HG03025 (cell line): ENCODE measurements around the gene TUBGCP6.

Source experiments
- ATAC-seq: cut with Tn5 transposase; IDR thresholded peaks from one replicate; pipeline ENCODE4 v1.9.1; 2021; ENCODE audit warnings: mild to moderate bottlenecking, moderate library complexity; ENCODE audit not compliant: unreplicated experiment, low FRiP score

The TUBGCP6 gene

DNA sequence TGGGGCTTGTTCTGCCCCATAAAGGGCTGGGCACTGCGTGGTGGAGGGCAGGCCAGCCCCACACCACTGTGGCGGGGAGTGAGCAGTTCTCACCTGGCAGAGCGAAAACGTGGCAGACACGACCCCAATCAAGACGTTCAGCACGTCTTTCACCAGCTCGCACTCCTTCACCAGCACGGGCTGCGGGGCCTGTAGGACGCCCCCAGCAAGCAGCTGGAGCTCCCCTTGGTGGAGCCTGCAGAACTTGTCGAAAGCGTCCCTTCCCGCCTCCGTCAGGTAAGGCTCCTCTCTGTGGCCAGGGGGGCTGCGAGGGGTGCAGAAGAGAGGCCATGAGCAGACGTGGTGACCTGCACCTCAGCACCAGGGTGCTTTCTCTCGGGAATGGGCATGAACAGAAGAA is 11.6 kb downstream of the TUBGCP6 start:
- ATAC-seq = no peak

DNA sequence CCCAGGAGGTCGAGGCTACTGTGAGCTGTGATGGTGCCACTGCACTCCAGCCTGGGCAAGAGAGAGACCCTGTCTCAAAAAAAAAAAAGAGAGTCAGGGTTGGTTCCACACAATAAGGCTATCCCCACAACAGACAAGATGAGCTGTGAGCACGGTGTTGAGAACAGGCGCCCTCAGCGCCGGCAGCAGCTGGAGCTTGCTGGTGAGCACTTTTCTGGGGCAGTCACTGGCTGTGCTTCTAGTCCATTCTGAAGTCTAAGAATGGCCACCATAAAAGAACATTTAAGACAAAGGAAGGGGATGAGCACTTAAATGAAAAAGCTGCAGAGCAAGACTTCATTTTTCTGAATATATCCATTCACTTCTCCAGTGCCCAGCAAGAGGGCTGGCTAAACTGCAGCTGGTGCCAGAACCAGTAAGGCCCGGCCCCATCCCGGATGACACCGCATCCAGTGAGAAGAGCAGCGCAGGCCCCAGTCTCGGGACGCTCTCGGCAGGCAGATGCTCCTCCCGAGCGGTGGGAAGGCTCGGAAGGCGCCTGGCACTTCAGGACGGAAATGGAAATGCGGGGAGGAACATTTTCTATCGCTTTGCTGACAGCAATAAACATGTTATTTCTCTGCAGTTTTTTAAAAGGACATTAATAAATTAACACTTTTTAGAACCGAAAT is 12.2 kb downstream of the TUBGCP6 start:
- no peak for ATAC-seq

DNA sequence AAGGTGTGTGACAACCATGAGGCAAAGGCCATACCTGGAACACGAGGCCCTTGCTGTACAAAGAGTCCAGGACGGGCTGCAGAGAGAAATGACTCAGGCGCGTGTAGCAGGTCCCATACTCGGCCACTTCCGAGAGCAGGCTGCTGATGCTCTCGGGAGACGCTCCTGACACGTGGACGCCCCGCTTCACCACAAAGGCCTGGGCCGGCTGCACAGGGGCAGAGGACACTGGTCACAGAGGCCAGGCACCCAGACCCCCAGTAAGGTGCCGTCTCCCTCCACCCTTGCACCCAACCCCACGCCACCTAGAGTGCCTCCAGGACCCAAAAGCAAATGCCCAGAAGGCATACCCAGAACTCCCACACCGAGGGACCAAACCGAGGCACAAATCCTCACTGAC is 15.5 kb downstream of the TUBGCP6 start:
- ATAC-seq = no peak

DNA sequence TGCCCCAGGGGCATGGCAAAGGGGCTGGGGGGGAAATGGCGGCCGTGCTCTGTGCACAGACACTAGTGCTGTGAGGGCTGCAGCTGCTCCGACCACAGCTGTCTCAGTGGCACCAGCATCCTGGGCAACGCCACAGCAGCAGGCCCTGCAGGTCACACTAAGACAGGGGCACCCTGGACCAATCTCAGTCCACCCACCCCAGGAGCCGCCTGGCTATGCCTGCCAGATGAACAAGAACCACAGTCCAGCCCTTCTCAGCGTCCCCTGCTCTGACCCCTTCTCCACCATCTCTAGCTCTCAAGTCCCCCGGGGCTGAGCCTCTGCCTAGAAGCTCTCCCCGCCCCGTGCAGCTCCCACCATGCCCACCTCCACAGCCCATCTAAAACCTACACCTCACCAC is 16.5 kb downstream of the TUBGCP6 start:
- ATAC-seq = no peak

DNA sequence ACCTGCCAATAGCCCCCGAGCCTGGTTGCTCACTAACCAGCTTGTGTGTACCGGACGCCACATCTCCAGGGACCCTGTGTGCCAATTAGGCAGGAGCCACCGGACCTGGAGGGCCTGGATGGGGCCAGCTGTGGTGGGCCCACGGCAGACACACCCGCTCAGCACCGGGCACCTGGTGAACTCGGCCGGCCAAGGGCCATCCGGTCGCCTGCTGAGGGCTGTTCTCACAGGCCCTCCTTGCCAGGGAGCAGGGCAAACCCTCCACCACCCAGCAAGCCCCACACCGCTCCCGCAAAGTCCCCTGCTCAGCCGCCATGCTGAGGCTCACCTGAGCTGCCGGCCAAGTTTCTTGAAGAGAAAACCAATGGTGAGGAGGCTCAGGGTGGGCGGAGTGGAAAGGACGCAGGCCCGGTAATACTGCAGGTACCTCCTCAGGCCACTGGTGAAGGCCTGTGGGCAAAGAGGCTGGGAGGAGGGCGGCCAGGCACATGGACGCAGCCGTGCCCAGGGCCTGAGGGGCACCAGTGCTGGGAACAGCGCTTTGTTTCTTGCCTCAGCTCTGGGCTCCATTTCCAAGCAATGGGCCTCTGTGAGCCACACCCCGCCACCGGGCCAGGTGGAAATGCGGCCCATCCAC is 17.1 kb downstream of the TUBGCP6 start:
- ATAC-seq = no peak

DNA sequence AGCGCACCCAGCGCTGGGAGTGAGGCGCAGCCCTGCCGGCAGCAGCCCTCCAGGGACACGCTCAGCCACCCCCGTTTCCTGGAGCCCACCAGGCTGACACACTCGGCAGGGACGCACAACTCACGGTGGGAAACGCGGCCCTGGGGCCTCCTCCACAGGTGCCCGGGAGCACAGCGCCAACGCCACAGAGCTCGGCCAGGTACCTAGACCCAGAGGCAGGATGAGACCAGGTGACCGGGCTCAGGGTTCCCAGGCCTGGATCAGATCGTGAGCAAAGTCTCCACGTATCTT is 18.0 kb downstream of the TUBGCP6 start:
- ATAC-seq = no peak

DNA sequence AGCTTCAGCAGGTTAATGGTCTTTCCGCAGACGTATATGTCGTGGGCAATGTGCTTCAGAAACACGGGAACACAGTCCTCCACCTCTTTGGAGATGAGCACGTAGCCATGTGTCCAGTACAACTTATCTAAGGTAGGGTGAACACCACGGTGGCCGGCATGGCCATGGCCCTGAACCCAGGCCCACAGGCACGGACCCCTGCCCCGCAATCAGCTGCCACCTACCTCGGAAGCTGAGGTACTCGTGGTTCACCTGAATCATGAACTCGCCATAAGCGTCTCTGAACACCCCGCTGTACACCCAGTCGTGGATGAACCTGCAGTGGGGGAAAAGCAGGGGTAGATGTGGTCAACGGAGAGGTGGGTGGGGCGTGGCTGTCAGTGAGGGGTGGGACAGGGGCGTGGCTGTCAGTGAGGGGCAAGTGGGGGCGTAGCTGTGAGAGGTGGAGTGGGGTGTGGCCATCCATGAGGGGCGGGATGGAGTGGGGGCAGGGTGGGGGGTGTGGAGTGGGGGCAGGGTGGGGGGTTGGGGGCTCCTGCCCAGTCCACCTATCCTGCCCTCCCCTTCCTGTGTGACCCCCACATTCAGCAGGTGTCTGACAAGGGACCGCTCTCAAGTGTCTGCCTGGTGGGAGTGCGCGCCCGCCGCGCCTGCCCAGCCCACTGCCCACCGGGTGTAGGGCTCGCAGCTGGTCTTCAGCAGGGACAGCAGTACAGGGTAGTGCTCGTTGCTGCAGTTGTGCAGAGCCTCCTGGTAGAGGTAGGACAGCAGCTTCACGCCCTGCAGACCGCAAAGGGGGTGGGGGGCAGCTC is 18.6 kb downstream of the TUBGCP6 start:
- ATAC-seq = no peak

DNA sequence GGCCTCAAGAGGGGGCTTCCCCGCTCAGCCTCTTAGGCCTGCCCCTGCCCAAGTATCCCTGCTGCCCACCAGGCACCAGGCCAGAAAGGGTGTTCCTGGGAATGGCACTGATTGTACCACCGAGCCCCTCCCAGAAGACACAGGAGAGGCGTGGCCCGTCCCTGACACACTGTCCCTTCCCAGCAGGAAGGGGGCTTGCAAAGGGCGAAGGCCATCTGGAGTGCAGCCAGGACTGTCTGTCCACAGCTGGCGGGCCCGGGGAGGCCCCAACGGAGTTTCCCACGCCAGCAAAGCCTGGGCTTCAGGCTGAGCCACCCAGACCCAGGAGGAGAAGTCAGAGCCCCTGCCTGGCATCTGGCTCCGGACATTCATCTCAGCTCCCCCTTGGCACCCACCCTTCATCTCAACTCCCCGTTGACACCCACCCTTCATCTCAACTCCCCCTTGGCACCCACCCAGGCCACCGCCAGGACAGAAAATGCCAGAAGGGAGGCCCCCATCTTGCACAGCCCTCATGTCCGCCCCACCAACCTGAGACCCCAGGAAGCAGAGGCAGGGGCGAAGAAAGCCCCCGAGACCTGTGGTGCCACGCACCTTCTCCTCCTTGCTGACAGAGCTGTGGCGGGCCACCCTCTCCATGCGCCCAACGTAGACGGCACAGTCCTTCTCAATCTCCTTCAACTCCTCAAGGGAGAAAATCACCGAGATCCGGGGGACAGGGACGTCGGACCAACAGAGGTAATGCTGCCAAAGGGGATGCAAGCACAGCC is 19.4 kb downstream of the TUBGCP6 start:
- no peak for ATAC-seq

DNA sequence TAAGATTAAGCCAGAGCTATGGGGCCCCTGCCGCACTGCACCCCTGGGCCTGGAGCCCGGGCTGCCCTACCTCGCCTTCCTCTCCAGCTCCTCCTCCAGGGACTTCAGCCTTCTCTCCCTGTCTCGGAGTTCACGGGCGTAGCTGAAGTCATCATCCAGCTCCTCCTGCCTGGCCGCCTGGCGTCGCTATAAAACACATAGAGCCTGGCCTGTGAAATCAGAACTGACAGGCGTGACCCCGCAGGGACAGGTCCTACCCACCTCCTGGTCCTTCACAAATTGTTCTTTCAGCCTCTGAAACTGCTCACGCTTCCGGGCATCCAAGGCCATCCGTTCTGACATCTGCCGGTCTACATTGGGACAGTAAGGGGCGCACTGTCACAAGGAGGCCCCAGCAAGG is 20.8 kb downstream of the TUBGCP6 start:
- no peak for ATAC-seq

DNA sequence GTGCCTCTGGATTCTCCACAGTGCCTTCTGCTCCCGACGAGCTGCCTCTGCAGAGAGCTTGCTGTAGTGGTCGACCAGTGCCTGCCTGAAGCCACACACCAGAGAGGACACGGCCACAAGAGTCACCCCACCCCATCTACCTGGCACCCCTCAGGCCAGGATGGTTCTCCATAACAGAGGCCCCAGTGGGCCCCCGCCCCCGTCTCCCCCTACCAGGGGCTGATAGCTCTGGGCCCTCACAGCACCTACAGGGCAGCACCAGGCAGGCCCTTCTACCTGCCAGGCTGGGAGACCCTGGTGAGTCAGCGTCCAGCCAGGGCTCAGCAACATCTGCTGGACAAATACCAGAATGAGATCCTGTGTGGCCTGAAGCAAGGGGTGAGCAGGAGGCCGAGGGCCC is 22.3 kb downstream of the TUBGCP6 start:
- ATAC-seq = no peak

DNA sequence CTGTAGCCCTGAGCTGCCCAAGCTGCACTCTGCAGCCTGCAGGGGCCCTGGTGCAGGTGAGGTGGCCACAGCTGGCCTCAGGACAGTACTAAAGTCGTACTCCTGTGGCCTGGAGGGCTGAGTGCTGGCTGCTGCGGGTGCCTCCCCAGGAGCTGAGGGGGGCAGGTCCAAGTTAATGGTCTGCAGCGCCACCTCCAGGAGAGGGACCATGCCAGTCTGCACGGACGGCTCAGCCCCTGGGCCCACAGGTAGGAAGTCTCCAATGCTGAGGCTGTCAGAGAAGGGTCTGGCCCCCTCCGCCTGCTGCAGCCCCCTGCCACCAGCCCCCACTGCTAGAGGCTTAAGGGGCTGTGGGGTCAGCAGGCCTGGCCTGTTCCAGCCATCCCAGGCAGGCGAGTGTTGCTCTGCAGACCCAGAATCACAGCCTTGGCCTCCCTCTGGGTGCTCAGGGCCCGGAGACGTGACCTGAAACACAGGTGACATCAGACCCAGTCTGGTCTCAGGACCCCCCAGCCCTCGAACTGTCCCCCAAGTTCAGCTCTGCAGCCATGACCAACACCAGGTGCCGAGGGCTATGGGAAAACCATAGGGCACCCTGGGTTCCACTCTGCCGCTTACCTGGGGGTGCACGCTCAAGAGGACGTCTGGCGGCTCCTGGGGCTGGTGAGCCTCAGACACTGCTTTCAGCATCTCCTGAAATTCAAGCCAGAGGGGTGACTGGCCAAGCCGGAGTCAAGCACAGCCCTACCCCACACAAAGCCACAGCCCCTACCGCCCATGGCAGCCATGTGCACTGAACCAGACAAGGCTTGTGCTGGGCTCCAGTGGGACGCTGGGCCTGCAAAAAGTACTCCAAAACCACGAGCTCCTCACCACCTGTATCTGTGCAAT is 23.2 kb downstream of the TUBGCP6 start:
- no peak for ATAC-seq

DNA sequence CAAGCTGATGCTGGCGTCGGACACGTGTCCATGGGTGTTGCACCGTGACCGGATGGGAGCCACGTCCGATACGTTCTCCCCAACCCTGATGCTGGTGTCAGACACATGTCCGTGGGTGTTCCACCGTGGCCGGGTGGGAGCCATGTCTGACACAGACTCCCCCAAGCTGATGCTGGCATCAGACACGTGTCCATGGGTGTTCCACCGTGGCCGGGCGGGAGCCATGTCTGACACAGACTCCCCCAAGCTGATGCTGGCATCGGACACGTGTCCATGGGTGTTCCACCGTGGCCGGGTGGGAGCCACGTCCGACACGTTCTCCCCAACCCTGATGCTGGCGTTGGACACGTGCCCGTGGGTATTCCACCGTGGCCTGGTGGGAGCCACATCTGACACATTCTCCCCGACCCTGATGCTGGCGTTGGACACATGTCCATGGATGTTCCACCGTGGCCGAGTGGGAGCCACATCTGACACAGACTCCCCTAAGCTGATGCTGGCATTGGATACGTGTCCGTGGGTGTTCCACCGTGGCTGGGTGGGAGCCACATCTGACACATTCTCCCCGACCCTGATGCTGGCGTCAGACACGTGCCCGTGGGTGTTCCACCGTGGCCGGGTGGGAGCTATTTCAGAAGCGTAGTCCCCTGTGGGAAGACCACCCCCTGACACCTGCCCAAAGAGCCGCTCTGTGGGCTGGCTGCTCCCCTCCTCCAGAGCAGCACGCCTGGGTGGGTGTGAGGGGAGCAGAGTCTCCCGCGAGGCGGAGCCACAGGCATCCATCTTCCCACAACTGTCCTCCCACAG is 24.0 kb downstream of the TUBGCP6 start:
- ATAC-seq = no peak

DNA sequence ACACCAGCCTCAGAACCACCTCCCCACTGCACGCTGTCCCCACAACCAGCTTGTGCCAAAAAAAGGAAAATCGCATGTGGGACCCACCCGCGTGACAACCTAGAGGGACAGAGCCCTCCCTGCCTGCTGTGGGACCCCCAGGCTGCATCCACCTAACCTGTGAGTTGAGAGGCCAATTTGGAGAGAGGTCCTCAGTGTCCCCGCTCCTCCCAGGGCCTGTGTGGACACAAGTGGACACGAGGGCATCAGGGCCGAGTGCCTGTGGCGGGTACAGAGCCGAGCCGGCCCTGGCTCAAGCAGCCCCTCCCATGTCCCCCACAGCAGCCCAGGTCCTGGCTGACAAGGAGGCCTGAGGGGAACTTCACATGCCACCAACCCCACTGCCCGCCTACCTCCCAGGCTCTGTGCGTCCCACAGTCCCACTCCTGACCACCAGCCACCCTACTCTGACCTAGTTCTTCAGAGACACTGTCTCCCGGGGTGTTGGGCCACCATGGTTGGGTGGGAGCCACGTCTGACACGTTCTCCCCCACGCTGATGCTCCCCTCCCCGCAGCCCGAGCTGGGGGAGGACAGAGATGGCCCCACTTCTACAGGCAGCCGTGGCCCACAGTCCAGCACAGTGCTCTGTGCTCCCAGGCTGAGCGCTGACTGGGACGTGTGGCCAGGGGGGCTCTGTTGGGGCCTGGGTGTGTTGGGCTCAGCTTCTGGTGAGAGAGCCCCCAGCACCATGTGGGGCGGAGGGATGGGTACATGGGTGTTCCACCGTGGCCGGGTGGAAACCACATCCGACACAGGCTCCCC is 24.8 kb downstream of the TUBGCP6 start:
- no peak for ATAC-seq

DNA sequence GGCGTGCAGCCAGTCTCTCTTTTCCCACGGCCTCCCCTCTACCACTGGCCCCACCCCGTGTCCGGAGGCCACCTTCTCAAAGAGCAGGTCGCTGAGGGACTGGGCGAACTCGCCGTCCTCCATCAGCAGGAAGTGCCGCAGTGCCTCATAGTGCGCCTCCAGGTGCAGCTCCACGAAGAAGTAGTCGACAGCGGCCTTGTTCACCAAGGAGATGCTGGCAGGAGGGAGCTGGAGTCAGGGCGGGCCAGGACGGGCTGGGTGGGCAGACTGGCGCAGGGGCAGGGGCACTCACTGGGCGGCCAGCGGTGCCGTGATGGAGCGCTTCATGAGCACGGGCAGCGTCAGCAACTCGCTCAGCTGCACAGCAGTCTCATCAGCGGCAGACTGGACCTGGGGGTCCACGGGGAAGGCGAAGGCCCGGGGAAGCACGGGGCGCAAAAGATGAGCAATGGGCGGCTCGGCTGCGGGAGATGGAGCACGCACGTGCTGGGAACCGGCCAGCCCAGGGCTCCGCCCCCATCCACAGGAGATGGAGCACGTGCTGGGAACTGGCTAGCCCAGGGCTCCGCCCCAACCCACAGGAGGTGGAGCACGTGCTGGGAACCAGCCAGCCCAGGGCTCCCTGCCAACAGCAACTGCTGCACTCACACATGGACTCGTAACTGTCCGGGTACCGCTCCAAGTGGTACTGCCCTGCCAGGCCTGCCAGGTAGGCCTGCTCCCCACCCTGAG is 25.7 kb downstream of the TUBGCP6 start:
- no peak for ATAC-seq

DNA sequence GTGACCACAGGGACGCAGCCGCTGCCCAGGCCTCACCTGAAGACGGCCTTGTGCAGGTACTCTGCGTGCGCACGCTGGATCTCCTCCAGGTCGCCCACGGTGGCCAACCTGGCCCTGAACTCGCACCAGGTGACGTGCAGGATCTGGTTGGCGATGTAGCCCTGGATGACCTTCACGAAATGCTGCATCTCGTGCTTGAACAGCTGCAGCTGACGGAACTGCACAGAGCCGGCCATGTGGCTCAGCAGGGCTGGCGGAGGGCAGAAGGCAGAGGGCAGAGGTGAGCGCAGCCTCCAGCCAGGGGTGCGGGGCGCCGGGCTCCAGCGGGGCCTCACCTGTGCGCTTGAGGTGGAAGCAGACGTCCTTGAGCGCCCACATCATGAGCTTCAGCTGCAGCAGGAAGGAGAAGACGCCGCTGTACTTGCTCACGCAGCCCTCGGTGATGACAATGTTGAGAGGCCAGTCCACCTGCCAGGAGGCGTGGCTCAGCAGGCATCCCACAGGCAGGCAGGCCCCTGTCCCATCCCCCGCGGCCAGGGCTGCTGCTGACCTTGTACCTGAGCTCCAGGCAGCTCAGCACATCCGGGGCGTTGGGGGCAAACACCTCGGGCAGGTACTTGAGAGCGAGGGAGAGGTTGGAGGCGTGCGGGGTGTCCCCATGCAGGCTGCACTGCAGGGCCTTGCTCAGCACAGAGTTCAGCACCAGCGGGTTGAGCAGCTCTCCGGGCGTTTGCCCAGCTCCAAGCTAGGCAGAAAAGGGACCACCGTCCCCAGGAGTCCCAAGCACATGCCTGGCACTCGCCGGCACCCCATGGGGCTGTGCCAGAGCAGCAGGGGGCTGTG is 26.4 kb downstream of the TUBGCP6 start:
- ATAC-seq = no peak

DNA sequence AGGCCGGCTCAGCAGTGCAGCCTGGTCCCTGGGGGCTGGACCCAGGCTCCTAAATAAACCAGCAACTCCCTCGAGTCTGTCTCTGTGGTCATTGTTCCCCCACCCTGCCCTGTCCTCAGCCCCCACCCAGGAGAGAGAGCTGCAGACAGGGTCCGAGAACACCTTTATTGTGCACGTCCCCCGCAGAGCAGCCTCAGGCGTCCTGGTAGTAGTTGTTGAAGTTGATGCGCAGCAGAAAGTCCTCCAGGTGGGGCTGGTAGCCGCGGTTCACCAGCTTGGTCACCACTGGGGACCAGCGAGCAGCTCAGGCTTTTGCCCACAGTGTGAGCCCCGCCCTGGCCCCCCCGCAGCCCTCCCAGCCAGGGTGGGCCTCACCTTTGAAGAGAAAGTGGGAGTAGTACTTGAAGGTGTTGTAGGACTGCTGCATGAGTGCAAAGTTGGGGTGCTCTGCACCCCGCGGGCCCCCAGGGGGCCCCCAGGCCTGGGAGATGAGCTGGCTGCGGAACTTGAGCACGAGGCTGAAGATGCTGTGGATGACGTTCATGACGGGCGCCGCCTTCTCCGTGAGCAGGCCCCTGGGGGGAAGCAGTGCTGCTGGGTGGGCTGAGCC is 27.2 kb downstream of the TUBGCP6 start:
- no peak for ATAC-seq
